ENCODE measurements around the gene IL6ST.

IL6ST gene

DNA sequence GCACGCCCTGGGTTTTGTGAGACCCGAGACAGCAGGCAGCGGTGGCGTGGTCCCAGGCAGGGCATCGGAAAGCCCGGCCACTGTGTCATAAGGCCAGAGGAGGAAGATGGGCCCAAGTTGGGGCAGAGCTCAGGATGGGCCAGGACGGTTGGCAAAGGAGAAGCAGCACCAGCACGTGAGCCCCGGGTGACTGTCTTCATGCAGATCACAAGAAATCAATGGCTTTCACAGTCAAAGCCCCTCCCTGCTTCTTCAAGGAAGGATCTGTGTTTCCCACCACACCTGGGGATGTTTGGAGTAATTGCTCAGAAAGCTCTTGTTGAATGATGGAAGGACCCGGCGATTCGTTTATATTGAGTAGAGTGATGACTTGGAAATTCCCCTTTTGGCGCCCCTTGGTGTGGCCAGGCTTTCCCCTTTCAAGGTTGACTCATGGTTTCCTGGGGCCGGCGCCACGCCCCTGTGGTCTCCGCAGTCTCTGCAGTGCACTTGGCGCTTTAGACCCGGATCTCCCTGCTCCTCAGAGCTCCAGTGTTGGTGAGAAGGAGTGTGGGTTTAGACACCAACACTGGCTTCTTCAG is 91.6 kb downstream of the IL6ST start:
- H3K4me3 ChIP-seq (ENCODE audit: low read depth, low read length): no peak overlapping the region
- DNase-seq (ENCODE audit: low read depth): peak; percentile 22
- TF ChIP-seq, protein P1, sequence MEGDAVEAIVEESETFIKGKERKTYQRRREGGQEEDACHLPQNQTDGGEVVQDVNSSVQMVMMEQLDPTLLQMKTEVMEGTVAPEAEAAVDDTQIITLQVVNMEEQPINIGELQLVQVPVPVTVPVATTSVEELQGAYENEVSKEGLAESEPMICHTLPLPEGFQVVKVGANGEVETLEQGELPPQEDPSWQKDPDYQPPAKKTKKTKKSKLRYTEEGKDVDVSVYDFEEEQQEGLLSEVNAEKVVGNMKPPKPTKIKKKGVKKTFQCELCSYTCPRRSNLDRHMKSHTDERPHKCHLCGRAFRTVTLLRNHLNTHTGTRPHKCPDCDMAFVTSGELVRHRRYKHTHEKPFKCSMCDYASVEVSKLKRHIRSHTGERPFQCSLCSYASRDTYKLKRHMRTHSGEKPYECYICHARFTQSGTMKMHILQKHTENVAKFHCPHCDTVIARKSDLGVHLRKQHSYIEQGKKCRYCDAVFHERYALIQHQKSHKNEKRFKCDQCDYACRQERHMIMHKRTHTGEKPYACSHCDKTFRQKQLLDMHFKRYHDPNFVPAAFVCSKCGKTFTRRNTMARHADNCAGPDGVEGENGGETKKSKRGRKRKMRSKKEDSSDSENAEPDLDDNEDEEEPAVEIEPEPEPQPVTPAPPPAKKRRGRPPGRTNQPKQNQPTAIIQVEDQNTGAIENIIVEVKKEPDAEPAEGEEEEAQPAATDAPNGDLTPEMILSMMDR (IDR thresholded peaks at IDR 0.05; ENCODE audit: low read depth, low read length, missing control alignments): no peak

DNA sequence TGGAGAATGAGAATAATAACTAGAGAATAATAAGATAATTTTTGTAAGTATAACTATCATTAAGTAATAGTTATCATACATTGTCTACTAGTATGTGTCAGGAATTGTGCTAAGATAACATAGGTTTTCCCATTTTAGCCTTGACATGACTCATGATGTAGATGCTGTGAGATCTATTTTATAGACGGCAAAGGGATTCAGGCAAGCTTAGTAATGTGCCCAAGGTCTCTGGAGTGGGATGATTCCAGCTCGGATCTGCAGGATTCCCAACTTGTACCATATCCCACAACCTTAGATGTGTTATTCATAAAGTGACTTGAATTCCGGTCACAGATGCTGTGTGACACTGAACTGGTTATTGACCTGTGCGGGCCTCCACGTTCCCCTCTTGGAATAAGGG is 92.1 kb downstream of the IL6ST start:
- no peak overlapping the region for H3K4me3 ChIP-seq (ENCODE audit: low read depth, low read length)
- TF ChIP-seq, protein P1 (IDR thresholded peaks at IDR 0.05; ENCODE audit: low read depth, low read length, missing control alignments): no peak
- DNase-seq (ENCODE audit: low read depth): no peak

DNA sequence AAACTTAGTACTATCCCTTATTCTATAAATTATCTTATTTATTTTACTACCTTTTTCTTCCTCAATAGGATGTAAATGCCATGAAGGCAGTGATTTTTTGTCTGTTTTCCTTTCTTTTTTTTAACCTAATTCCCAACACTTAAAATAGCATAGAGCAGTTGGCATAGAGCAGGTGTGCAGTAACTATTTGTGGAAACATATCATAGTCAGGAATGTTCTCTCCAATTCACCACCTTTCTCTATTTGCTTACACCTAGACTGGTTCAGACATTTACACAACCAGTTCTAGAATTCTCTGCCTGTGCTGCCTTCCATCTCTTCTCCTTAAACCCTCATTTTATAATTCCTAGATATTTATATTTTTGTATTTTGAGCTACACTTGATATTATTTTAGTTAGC is 94.0 kb downstream of the IL6ST start:
- TF ChIP-seq, protein P1 (IDR thresholded peaks at IDR 0.05; ENCODE audit: low read depth, low read length, missing control alignments): no peak
- H3K4me3 ChIP-seq (ENCODE audit: low read depth, low read length): no peak overlapping the region
- DNase-seq (ENCODE audit: low read depth): no peak

DNA sequence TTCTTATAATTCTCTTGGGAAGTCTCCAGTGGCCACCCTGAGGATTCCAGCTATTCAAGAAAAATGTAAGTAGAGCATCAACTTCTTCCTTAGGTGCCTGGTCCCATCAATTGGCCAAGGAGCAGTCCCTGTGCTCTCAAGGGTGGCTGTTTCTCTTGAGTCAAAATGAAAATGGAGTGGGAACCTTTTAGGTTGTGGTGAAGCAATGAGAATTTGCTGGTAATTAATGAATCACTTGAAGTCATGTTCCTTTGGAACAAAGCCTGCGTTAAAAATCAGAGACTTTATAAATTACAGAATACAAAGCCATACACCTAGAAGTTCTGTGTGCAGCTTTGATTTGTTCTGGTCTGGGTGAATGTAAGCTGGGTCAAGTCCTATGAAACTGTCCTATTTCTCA is 94.7 kb downstream of the IL6ST start:
- TF ChIP-seq, protein P1 (IDR thresholded peaks at IDR 0.05; ENCODE audit: low read depth, low read length, missing control alignments): no peak
- no peak for DNase-seq (ENCODE audit: low read depth)
- H3K4me3 ChIP-seq (ENCODE audit: low read depth, low read length): no peak overlapping the region

DNA sequence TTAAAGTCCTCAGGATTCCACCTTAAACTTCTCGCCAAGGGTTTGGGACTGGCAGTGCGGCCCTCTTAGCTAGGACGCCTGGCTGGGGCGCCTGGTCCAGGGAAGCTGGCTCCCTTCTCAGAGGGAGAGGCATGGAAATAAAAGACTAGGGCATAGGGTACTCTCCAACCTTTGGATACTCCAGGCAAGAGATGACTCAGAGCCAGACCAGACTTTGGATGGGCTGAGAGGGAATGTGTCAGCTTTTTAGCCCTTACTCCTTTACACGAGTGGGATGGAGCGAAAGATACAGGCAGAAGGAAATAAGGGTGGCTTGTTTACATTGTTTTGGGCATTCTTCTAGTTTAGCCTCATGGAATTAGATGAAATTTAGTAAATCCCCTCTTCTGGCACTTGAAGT is 95.4 kb downstream of the IL6ST start:
- no peak for DNase-seq (ENCODE audit: low read depth)
- H3K4me3 ChIP-seq (ENCODE audit: low read depth, low read length): no peak overlapping the region
- TF ChIP-seq, protein P1 (IDR thresholded peaks at IDR 0.05; ENCODE audit: low read depth, low read length, missing control alignments): no peak

DNA sequence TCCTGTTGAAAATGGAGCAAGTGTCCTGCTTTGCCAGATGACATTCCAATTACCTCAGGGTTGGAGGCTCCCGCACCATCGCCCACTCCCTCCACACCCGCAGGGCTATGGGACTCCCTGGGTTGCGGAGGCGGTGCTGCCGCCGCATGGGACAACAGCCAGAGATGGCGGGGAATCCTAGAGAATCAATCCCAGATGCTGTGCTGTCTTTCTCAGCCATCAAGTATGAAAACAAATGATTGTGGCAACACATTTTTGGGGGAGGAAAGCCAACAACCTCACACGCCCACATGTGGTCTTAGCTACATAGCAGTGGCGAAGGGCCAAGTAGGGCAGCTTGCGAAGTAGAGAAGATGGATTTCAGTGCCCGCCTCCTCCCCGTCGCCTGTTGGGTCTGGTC is 96.9 kb downstream of the IL6ST start:
- no peak for DNase-seq (ENCODE audit: low read depth)
- TF ChIP-seq, protein P1 (IDR thresholded peaks at IDR 0.05; ENCODE audit: low read depth, low read length, missing control alignments): no peak
- no peak overlapping the region for H3K4me3 ChIP-seq (ENCODE audit: low read depth, low read length)

DNA sequence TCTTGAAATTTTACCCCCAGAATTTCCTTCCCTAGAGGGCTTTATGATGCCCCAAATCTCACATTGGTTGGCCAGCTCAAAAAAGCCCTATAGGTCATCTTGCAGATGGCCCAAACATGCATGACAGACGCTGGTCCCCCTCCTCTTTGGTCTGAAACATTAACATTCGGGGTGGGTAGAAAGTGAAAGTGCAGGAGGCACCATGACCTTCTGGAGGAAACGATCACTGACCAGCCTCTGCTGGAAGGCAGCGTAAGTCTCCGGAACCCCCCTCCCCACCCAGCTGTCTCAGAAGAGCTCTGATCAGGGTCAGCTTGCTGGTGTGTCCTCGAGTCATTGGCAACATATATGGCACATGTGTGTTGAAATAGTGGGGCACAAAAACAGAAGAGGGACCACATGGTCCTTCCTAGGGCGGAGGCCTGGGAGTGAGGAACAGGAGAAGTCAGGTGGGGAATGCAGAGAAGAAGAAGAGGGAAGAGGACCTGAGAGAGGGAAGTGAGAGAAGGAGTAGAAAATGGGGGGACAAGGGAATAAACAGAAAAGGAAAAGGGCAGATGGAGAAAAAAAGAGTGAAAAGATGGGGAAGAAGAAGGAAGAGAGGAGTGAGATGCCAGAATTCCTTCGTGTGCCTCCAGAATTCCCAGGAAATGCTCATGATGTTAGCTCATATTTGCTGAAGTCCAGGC is 97.4 kb downstream of the IL6ST start:
- DNase-seq (ENCODE audit: low read depth): no peak
- TF ChIP-seq, protein P1 (IDR thresholded peaks at IDR 0.05; ENCODE audit: low read depth, low read length, missing control alignments): no peak
- H3K4me3 ChIP-seq (ENCODE audit: low read depth, low read length): no peak overlapping the region

All from GM12864 (cell line).